ENCODE results near the gene MEF2D.

Gene MEF2D

GRCh38 chr1:156463874-156464273 lies 36.7 kb downstream of the MEF2D start:
- in situ Hi-C loops (cut with HindIII; ENCODE audit: low sequenced_read_pairs): no loop called here
- TF ChIP-seq, protein P1, sequence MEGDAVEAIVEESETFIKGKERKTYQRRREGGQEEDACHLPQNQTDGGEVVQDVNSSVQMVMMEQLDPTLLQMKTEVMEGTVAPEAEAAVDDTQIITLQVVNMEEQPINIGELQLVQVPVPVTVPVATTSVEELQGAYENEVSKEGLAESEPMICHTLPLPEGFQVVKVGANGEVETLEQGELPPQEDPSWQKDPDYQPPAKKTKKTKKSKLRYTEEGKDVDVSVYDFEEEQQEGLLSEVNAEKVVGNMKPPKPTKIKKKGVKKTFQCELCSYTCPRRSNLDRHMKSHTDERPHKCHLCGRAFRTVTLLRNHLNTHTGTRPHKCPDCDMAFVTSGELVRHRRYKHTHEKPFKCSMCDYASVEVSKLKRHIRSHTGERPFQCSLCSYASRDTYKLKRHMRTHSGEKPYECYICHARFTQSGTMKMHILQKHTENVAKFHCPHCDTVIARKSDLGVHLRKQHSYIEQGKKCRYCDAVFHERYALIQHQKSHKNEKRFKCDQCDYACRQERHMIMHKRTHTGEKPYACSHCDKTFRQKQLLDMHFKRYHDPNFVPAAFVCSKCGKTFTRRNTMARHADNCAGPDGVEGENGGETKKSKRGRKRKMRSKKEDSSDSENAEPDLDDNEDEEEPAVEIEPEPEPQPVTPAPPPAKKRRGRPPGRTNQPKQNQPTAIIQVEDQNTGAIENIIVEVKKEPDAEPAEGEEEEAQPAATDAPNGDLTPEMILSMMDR (IDR thresholded peaks at IDR 0.05; ENCODE audit: low read depth, low read length, missing control alignments): no peak

GRCh38 chr1:156462954-156463795 lies 37.4 kb downstream of the MEF2D start:
- in situ Hi-C loops (cut with HindIII; ENCODE audit: low sequenced_read_pairs): no loop called here
- no peak overlapping the region for H3K4me3 ChIP-seq (ENCODE audit: low read depth, low read length)
- no peak for DNase-seq (ENCODE audit: low read depth)
- TF ChIP-seq, protein P1 (IDR thresholded peaks at IDR 0.05; ENCODE audit: low read depth, low read length, missing control alignments): no peak

More at GRCh38 chr1:156463874-156464273, 36.7 kb downstream of the MEF2D start:
- DNase-seq (ENCODE audit: low read depth): no peak
- no peak overlapping the region for H3K4me3 ChIP-seq (ENCODE audit: low read depth, low read length)

- DNase-seq (ENCODE audit: low read depth): no peak
- in situ Hi-C loops (cut with HindIII; ENCODE audit: low sequenced_read_pairs): no loop called here
- TF ChIP-seq, protein P1 (IDR thresholded peaks at IDR 0.05; ENCODE audit: low read depth, low read length, missing control alignments): no peak
- no peak overlapping the region for H3K4me3 ChIP-seq (ENCODE audit: low read depth, low read length)
These were observed 38.6 kb downstream of the MEF2D start for GRCh38 chr1:156461781-156462647.

GRCh38 chr1:156461109-156461508 lies 39.5 kb downstream of the MEF2D start:
- DNase-seq (ENCODE audit: low read depth): no peak
- TF ChIP-seq, protein P1 (IDR thresholded peaks at IDR 0.05; ENCODE audit: low read depth, low read length, missing control alignments): no peak
- in situ Hi-C loops (cut with HindIII; ENCODE audit: low sequenced_read_pairs): no loop called here
- H3K4me3 ChIP-seq (ENCODE audit: low read depth, low read length): no peak overlapping the region

DNA sequence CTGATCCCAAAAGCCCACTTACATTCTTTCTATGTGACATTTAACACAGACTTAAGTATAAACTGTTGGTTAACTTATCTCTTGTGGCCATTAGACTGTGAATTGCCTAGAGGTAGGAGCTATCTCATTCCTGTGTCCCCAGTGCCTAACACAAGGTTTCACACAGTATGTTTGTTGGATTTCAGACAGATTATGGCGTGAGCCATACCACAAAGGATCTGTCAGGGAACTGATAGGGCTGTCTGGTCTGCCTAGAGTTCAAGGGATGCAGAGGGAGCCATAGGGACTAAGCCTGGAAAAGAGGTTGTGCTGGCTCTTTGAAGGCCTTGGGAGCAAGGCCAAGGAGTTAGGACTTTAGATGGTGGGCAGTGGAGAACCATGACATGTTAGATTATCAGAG lies 40.0 kb downstream of the MEF2D start:
- TF ChIP-seq, protein P1 (IDR thresholded peaks at IDR 0.05; ENCODE audit: low read depth, low read length, missing control alignments): no peak
- in situ Hi-C loops (cut with HindIII; ENCODE audit: low sequenced_read_pairs): no loop called here
- DNase-seq (ENCODE audit: low read depth): no peak
- no peak overlapping the region for H3K4me3 ChIP-seq (ENCODE audit: low read depth, low read length)

- no peak for DNase-seq (ENCODE audit: low read depth)
These were observed 42.4 kb downstream of the MEF2D start for GRCh38 chr1:156458181-156458503.

More at GRCh38 chr1:156458181-156458503, 42.4 kb downstream of the MEF2D start:
- in situ Hi-C loops (cut with HindIII; ENCODE audit: low sequenced_read_pairs): no loop called here
- H3K4me3 ChIP-seq (ENCODE audit: low read depth, low read length): no peak overlapping the region
- TF ChIP-seq, protein P1 (IDR thresholded peaks at IDR 0.05; ENCODE audit: low read depth, low read length, missing control alignments): no peak

Data from astrocyte of the cerebellum (primary cell).